GM21717 (cell line): ENCODE data around the gene NEURL3.
"Not testable (repeated sequence)": the region's sequence is repeated elsewhere in the genome, so short reads cannot be mapped to it uniquely, and the experiment has no call there.

ENCODE experiments used
- ATAC-seq: cut with Tn5 transposase; IDR thresholded peaks from one replicate; pipeline ENCODE4 v1.9.1; 2021; ENCODE audit warnings: mild to moderate bottlenecking, moderate library complexity; ENCODE audit not compliant: unreplicated experiment

NEURL3 gene, protein sequence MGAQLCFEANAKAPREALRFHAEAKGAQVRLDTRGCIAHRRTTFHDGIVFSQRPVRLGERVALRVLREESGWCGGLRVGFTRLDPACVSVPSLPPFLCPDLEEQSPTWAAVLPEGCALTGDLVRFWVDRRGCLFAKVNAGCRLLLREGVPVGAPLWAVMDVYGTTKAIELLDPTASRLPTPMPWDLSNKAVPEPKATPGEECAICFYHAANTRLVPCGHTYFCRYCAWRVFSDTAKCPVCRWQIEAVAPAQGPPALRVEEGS

GRCh38 chr2:96505231-96505889, at the start of gene NEURL3:
Gene NEURL3, minus strand, starts transcription at chr2:96505357. Its CDS starts 71 bp downstream, at chr2:96505286.
- ATAC-seq = no peak

DNA sequence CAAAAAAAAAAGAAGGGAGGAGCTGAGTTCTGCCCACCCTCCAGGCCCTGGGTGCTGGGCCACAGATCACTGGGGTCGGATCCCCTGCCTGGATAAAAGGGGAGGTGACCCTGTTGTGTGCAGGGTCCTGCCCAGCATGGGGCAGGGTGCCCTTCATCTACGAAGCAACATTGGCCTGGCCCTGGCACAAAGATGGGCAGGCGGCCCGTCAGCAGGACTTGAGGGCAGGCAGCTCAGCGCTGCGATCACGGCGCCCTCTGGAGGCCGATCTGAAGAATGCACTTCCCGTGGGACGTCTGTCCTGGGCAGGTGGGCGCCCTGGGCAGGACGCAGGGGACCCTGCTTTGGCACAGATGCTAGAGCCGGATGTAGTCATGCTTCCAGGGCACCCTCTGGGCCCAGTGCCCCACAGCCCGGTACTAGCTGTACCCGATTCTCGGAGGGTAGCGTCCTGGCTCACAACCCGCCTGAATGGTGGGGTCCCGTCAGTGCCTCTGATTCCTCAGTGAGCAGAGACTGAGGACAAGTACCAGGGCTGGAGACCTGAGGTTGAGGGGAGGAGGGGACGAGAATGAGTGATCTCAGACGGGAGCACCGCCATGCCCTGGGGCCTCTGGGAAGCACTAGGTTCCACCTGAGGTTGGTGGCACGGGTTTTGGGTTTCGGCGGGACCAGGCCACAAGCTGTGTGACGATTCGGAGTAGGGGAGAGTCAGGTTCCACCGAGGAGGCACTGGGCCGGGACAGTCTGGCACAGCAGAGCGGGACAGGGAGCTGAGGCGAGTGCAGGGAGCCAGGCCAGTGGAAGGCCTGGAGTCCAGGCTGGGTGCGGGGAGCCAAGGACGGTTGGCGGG, 49.4 kb upstream of the NEURL3 start:
- ATAC-seq = no peak

GRCh38 chr2:96553957-96554292, 48.8 kb upstream of the NEURL3 start:
- not testable (repeated sequence) for ATAC-seq

DNA sequence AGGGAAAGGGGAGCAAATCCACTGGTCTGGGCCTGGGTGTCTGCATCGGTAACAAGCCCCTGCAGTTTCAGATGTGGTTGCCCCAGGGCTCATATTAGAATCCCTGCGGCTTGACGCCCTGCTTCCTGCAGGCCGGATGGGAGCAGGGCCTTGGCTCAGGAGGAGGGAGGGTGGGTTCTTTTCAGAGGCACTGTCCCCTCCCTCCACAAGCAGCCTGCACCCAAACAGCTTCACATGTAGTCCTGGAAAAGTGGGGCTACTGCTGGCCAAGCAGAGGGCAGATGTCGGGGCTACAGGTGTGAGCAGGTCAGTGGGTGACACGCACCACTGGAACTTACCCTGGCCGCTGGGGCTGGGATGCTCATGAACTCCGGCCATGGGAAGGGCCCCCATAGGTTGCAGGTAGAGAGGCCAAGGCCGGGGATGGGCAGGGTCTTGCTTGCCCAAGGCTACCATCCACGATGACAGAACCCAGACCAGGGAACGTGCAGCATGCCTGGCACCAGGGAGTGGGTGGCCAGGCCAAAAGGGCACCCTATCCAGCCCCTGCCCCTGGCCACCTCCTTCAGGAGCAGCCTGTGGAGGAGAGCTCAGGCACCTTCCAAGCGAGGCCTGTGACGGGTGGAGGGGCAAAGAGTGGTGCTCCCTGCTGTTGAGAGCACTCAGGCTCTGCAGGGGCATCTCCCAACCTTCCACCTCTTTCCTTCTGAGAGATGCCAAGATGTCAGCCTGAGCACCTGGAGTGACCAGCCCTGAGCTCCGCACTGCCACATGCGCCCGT, 48.2 kb upstream of the NEURL3 start:
- ATAC-seq = no peak

DNA sequence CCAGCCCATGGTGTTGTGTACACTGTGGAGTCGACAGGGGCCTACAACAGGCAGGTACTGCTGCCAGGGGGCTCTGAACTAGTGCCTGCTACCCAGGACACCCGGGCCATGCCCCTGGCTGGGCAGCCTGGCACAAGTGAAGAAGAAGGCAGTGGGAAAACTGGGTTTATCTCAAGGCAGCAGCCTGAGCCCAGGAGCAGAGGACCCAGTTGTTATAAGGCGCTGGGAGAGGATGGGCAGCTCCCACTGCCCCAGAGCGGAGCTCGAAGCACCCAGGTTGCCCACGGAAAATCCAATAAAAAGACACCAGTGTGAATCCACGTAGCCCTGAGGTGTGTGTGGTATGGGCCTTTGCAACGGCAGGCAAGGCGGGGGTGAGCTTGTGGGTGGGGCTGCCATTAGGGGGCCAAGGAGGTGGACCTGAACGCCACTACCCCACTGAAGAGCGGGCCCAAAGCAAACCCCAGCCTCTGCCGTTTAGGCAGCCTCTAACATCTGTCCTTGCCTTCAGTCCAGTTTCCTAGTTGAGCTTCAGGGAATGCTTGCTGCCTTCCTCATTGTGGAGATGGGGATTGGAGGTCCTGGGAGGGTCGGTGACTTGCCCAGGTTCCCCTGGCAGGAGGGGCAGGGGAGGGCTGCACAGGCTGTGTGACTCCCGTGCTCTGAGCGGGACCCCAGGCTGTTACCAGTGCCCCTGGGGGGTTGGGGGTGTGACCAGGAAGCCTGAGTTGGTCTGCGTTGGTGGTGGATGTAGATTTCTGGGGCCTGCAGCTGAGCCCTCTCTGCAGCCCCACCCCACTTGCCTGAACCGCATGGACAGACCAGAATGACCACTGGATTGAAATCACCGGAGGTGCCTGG, 47.4 kb upstream of the NEURL3 start:
- ATAC-seq = no peak

- no peak for ATAC-seq
These were observed 46.6 kb upstream of the NEURL3 start for GRCh38 chr2:96551605-96552314.

DNA sequence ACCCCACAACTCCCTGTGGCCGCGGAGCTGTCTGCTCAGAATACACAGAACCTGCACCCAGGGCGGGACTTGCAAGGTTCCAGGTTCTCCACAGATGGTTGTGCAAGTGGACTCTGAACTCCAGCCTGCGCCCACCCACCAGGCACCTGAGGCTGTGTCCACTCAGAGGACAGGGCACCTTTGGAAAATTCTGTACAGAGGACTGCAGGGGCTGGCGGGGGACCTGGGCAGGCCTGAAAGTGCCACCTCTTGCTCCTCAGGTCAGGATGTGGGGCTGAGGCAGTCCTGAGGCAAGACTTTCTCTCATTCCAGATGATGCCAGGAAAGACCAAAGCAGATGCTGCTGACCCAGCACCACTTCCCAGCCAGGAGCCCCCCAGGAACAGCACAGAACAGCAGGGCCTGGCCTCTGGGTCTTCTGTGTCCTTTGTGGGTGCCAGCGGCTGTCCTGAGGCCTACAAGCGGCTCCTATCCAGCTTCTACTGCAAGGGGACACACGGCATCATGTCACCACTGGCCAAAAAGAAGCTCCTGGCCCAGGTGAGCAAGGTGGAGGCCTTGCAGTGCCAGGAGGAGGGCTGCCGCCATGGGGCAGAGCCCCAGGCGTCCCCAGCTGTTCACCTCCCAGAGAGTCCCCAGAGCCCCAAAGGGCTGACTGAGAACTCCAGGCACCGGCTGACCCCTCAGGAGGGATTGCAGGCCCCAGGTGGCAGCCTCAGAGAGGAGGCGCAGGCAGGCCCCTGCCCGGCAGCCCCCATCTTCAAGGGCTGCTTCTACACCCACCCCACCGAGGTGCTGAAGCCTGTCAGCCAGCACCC, 45.8 kb upstream of the NEURL3 start:
- ATAC-seq = no peak

DNA sequence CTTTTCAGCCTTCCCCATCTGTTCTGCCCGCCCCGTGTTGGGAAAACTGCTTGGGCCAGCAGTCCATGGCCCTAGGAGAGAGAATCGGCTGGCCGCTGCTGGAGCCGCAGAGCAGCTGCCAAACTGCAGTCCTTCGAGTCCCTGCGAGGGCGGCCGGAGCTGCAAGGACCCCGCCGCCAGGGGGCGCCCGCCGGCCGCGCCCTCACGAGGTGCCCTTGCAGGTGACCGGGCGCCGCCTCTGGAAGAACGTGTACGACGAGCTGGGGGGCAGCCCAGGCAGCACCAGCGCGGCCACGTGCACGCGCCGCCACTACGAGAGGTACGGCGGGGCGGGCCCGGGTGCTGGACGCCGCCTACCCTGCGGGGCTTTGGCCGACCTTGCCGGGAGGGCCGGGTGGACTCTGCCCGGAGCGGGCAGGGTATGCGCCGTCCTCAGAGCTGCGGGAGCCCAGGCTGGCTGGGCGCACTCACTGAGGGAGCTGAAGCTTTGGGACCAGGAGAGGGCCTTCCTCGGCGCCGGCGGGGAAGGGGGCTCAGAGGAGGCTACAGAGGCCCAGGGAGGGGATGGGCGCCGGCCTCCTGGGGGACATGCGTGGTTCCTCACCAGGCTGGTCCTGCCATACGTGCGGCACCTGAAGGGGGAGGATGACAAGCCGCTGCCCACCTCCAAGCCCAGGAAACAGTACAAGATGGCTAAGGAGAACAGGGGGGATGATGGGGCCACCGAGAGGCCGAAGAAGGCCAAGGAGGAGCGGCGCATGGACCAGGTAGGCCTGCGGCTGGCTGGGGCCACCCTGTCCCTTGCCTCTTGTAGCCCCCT, 45.0 kb upstream of the NEURL3 start:
- no peak for ATAC-seq

DNA sequence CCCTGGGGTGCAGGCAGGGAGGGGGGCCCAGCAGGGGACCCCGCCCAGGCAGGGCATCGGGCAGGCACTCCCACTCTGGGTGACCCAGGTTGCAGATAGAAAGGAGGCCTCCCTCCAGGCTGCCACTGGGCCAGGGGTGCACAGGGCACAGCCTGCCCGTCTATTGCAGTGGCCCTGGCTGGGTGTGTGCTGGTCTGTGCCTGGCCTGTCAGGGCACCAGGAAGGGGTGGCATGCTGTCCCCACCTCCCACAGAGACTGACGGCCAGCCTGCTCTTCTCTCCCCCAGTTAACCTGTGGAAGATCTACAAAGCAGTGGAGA, 44.3 kb upstream of the NEURL3 start:
- no peak for ATAC-seq

GRCh38 chr2:96548558-96549465, 43.7 kb upstream of the NEURL3 start:
- ATAC-seq = no peak

DNA sequence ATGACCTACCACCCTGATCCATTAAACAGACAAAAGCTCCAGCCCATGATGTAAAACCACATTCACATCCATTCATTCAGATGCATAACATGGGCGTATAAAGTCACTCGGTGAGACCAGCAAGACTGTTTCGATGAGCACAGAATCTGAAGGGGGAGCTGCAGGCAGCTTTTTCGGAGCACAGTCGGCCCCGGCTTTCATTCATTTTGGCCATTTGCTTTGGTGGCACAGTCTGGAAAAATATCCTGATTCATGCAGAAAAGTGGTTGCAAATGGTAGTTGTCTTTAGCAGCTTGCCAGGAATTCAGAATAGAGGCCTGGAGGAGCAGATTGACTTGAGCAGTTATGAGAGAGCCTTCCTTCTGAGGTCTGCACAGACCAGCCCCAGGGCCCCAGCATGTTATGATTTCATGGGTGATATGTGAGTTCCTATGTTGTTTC, 42.6 kb upstream of the NEURL3 start:
- ATAC-seq = no peak

DNA sequence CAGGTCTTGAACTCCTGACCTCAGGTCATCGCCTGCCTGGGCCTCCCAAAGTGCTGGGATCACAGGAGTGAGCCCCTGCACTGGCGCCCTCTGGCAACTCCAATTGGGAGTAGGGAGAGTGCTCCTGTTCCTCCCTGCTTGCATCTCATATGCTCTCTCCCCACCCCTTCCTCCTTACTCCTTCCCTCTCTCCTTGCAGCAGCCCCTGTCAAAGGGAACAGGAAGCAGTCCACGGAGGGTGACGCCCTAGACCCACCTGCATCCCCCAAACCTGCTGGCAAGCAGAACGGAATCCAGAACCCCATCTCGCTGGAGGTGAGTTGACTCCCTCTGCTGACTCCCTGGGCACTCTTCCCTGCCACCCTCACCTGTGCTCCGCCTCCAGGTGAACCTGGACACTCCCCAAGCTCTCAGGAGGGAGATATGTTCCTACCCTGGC, 42.1 kb upstream of the NEURL3 start:
- ATAC-seq = no peak

DNA sequence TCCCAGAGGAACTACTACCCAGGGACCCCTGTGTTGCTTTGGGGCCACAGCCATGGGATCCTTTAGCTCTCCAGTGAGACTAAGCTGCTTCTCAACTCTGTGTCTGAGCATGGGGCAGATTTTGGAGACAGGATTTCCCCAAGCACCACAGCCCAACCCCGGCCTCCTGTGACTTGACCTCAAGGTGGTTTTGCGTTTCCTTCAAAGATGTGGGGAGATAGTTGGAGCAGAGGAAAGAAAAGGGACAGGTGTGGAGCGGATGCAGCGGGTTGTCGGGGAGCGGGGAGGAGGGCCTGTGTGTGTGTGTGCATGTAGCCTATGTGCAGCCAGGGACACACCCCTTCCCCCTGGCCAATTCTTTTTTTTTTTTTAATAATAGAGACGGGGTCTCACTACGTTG, 41.6 kb upstream of the NEURL3 start:
- ATAC-seq = no peak

- no peak for ATAC-seq
These were observed 41.2 kb upstream of the NEURL3 start for GRCh38 chr2:96546321-96546720.

DNA sequence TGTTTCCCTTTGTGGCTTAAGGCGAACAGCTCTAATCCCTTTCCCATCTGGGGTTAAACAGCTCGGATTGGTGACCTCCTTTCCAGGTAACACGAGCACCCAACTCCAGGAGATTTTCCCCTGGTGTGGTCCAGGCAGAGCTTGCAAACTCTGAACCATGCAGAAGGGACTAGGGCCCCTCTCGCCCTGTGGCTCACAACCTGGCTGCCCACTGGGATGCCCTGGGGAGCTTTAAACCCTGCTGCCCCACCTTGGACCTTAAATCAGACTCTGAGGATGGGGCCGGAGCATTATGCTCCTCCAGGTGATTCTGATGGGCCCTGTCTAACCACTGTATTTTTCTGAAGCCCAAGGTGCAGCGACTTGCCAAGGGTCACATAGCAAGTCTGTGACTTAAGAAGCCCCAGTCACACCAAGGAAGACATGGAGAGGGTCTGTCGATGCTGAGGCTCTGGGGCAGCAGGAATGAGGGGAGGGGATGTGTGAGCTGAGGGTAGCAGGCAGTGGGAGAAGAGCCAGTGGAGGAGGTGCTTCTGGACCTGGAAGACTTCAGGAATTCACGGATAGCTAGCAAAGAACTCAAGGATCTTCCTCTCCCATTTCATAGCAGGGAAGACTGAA, 37.3 kb upstream of the NEURL3 start:
- ATAC-seq = no peak

GRCh38 chr2:96541398-96542152, 36.4 kb upstream of the NEURL3 start:
- no peak for ATAC-seq
